Measurements from ENCODE around the gene RAB10. TPM values are rescaled to one million over a fixed set of nuclear protein-coding genes. Genes with fewer than 3 reads are reported as not detected.

Gene RAB10
- total RNA-seq (2014; rRNA removed; shearing (Covaris generic); ENCODE audit: low replicate concordance): 67.9 and 104 TPM in 2 replicates

DNA sequence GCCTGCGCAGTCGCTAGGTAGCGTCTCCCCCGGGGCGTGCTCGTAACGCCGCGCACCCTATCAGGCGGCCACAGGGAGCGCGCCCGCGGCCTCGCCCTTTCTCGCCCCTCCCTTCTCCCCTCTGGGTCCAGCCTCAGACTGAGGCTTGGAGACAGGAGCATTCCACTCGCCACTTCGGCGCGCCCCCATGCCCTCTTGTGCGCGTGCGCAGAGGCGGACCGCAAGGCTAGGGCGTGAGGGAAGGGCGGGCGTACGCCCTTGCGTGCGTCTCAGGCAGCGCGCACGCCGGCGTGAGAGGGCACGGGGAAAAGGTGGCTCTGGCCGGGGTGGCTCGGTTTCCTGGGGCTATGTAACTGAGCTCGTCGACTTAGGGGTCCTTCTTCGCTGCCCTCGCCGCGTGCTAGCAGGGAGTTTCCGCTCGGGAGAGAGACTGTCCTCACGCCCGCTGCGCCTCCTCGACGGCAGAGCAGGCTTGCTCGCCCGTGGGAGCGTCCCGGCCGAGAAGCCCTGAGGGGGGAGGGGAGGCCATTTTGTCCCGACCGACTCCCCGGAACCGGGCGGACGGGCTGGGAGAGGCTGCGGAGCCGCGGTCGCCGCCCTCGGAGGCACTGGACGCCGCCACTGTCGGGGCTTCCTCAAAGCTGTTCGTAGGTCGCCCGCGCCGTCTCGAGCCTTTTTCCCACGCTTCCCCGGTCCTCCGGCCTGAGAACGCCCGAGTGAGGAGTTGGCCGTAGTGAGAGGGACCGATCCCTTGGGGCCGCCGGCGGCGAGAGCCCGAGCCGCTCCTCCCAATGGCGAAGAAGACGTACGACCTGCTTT is at the start of gene RAB10:
Gene RAB10, plus strand, starts transcription at position 267 of the 819 bp plus-strand sequence. Its CDS starts 525 bp downstream, at position 792.
- H3K27me3 ChIP-seq (ENCODE audit: low read length): no peaks in the 10 kb centered on the region
- H3K4me1 ChIP-seq (ENCODE audit: low read length): peaks cover 33% of the 10 kb centered on the region
- peaks cover 7% of the 10 kb centered on the region; the same call in 1 of the 2 replicates for H3K36me3 ChIP-seq (ENCODE audit: insufficient read depth, low read length)
- H3K4me3 ChIP-seq (ENCODE audit: low read length): peak within 1 kb of the TSS; percentile 90
- peak within 1 kb of the TSS; percentile 98 for H3K4me2 ChIP-seq (ENCODE audit: low read depth, low read length, poor library complexity, severe bottlenecking)
- H3K9me2 ChIP-seq (replicated peaks; ENCODE audit: insufficient read depth, low read length): no peaks in the 10 kb centered on the region
- no peaks in the 10 kb centered on the region for H3K9me3 ChIP-seq (ENCODE audit: low read length)
- peak within 1 kb of the TSS; percentile 92 for H3K9ac ChIP-seq (ENCODE audit: low read length)
- H2AFZ ChIP-seq (ENCODE audit: low read length): peak within 1 kb of the TSS; percentile 97
- H3K79me2 ChIP-seq (ENCODE audit: low read length): peaks cover 51% of the 10 kb centered on the region
- H4K20me1 ChIP-seq (ENCODE audit: insufficient read depth, low read depth, low read length): peaks cover 32% of the 10 kb centered on the region
- DNase-seq: peak; percentile 100
- H3K27ac ChIP-seq (ENCODE audit: low read length): peak within 1 kb of the TSS; percentile 67

DNA sequence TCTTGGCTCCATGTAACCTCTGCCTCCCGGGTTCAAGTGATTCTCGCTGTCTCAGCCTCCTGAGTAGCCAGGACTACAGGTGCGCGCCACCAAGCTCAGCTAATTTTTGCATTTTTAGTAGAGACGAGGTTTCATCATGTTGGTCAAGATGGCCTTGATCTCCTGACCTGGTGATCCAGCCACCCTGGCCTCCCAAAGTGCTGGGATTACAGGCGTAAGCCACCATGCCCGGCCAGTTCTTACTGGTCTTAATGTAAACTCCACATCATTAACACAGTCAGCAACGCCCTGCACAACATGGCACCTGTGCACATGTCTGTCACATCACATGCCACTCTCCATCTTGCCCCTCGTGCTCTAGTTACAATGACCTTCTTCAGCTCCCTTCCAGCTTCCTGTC is 45.8 kb upstream of the RAB10 start:
- no peaks in the 10 kb centered on the region for H3K79me2 ChIP-seq (ENCODE audit: low read length)
- H3K9ac ChIP-seq (ENCODE audit: low read length): no peak overlapping the region
- H3K27me3 ChIP-seq (ENCODE audit: low read length): no peaks in the 10 kb centered on the region
- no peaks in the 10 kb centered on the region for H3K4me1 ChIP-seq (ENCODE audit: low read length)
- no peaks in the 10 kb centered on the region for H3K9me3 ChIP-seq (ENCODE audit: low read length)
- H3K27ac ChIP-seq (ENCODE audit: low read length): no peak overlapping the region
- H3K4me3 ChIP-seq (ENCODE audit: low read length): no peak overlapping the region
- H4K20me1 ChIP-seq (ENCODE audit: insufficient read depth, low read depth, low read length): no peaks in the 10 kb centered on the region
- no peak for DNase-seq
- no peak overlapping the region for H2AFZ ChIP-seq (ENCODE audit: low read length)
- H3K36me3 ChIP-seq (ENCODE audit: insufficient read depth, low read length): no peaks in the 10 kb centered on the region
- no peaks in the 10 kb centered on the region for H3K9me2 ChIP-seq (replicated peaks; ENCODE audit: insufficient read depth, low read length)
- no peak overlapping the region for H3K4me2 ChIP-seq (ENCODE audit: low read depth, low read length, poor library complexity, severe bottlenecking)

DNA sequence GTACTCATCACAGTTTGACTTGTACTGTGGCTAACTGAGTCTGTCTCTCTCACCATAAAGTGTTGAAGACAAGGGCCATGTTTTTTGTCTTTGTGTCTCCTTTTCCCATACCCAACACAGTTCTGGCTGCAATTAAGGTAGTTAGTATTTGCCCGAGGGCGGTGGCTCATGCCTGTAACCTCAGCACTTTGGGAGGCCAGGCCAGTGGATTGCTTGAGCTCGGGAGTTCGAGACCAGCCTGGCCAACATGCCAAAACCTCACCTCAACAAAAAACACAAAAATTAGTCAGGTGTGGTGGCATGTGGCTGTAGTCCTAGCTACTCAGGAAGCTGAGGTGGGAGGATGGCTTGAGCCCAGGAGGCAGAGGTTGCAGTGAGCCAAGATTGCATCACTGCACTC is 44.7 kb upstream of the RAB10 start:
- Histone ChIP-seq H3K4me2 (ENCODE audit: low read depth, low read length, poor library complexity, severe bottlenecking) (no peak overlapping the region), H3K79me2 (ENCODE audit: low read length) (no peaks in the 10 kb centered on the region), H3K4me3 (ENCODE audit: low read length) (no peak overlapping the region), H3K9me3 (ENCODE audit: low read length) (no peaks in the 10 kb centered on the region), H3K4me1 (ENCODE audit: low read length) (no peaks in the 10 kb centered on the region), H3K9me2 (replicated peaks; ENCODE audit: insufficient read depth, low read length) (no peaks in the 10 kb centered on the region), H2AFZ (ENCODE audit: low read length) (no peak overlapping the region), H3K9ac (ENCODE audit: low read length) (no peak overlapping the region), H3K27me3 (ENCODE audit: low read length) (no peaks in the 10 kb centered on the region), H4K20me1 (ENCODE audit: insufficient read depth, low read depth, low read length) (no peaks in the 10 kb centered on the region), H3K27ac (ENCODE audit: low read length) (no peak overlapping the region), H3K36me3 (ENCODE audit: insufficient read depth, low read length) (no peaks in the 10 kb centered on the region)
- DNase-seq: no peak

GRCh38 chr2:25991965-25992364 is 41.9 kb upstream of the RAB10 start:
- no peak overlapping the region for H3K9ac ChIP-seq (ENCODE audit: low read length)
- H3K36me3 ChIP-seq (ENCODE audit: insufficient read depth, low read length): no peaks in the 10 kb centered on the region
- H3K9me2 ChIP-seq (replicated peaks; ENCODE audit: insufficient read depth, low read length): no peaks in the 10 kb centered on the region
- H3K27me3 ChIP-seq (ENCODE audit: low read length): no peaks in the 10 kb centered on the region
- H2AFZ ChIP-seq (ENCODE audit: low read length): no peak overlapping the region
- H4K20me1 ChIP-seq (ENCODE audit: insufficient read depth, low read depth, low read length): no peaks in the 10 kb centered on the region
- H3K4me3 ChIP-seq (ENCODE audit: low read length): no peak overlapping the region
- H3K9me3 ChIP-seq (ENCODE audit: low read length): no peaks in the 10 kb centered on the region
- no peak overlapping the region for H3K27ac ChIP-seq (ENCODE audit: low read length)
- H3K4me2 ChIP-seq (ENCODE audit: low read depth, low read length, poor library complexity, severe bottlenecking): no peak overlapping the region
- no peak for DNase-seq
- no peaks in the 10 kb centered on the region for H3K4me1 ChIP-seq (ENCODE audit: low read length)
- no peaks in the 10 kb centered on the region for H3K79me2 ChIP-seq (ENCODE audit: low read length)

DNA sequence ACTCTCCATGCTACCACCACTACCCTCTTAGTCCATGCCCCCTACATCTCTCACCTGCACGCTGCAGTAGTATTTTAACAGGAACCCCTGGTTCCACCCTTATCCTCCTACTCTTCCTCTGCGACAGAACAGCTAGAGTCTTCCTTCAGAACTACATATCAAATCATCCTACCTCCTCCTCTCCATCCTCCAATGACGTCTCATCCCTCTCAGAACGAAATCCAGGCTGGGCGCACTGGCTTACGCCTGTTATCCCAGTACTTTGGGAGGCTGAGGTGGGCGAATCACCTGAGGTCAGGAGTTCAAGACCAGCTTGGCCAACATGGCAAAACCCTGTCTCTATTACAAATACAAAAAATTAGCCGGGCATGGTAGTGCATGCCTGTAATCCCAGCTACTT is 41.3 kb upstream of the RAB10 start:
- Histone ChIP-seq H3K27me3 (ENCODE audit: low read length) (no peaks in the 10 kb centered on the region), H3K9me2 (replicated peaks; ENCODE audit: insufficient read depth, low read length) (no peaks in the 10 kb centered on the region), H2AFZ (ENCODE audit: low read length) (no peak overlapping the region), H3K4me3 (ENCODE audit: low read length) (no peak overlapping the region), H3K9ac (ENCODE audit: low read length) (no peak overlapping the region), H3K9me3 (ENCODE audit: low read length) (no peaks in the 10 kb centered on the region), H3K79me2 (ENCODE audit: low read length) (no peaks in the 10 kb centered on the region), H3K27ac (ENCODE audit: low read length) (no peak overlapping the region), H3K36me3 (ENCODE audit: insufficient read depth, low read length) (no peaks in the 10 kb centered on the region), H4K20me1 (ENCODE audit: insufficient read depth, low read depth, low read length) (no peaks in the 10 kb centered on the region), H3K4me2 (ENCODE audit: low read depth, low read length, poor library complexity, severe bottlenecking) (no peak overlapping the region), H3K4me1 (ENCODE audit: low read length) (no peaks in the 10 kb centered on the region)
- DNase-seq: no peak

- H3K27me3 ChIP-seq (ENCODE audit: low read length): no peaks in the 10 kb centered on the region
- H3K9me2 ChIP-seq (replicated peaks; ENCODE audit: insufficient read depth, low read length): no peaks in the 10 kb centered on the region
- no peak overlapping the region for H3K4me2 ChIP-seq (ENCODE audit: low read depth, low read length, poor library complexity, severe bottlenecking)
- H3K9ac ChIP-seq (ENCODE audit: low read length): no peak overlapping the region
- no peaks in the 10 kb centered on the region for H3K9me3 ChIP-seq (ENCODE audit: low read length)
- no peak overlapping the region for H3K4me3 ChIP-seq (ENCODE audit: low read length)
- no peaks in the 10 kb centered on the region for H3K36me3 ChIP-seq (ENCODE audit: insufficient read depth, low read length)
- H3K27ac ChIP-seq (ENCODE audit: low read length): no peak overlapping the region
- no peak overlapping the region for H2AFZ ChIP-seq (ENCODE audit: low read length)
- H3K79me2 ChIP-seq (ENCODE audit: low read length): no peaks in the 10 kb centered on the region
- H3K4me1 ChIP-seq (ENCODE audit: low read length): no peaks in the 10 kb centered on the region
- no peak for DNase-seq
- no peaks in the 10 kb centered on the region for H4K20me1 ChIP-seq (ENCODE audit: insufficient read depth, low read depth, low read length)
Measured at GRCh38 chr2:25993049-25993448, 40.8 kb upstream of the RAB10 start.

- H4K20me1 ChIP-seq (ENCODE audit: insufficient read depth, low read depth, low read length): no peaks in the 10 kb centered on the region
- no peaks in the 10 kb centered on the region for H3K4me1 ChIP-seq (ENCODE audit: low read length)
- no peak overlapping the region for H2AFZ ChIP-seq (ENCODE audit: low read length)
- no peak overlapping the region for H3K27ac ChIP-seq (ENCODE audit: low read length)
- H3K27me3 ChIP-seq (ENCODE audit: low read length): no peaks in the 10 kb centered on the region
- no peak overlapping the region for H3K4me2 ChIP-seq (ENCODE audit: low read depth, low read length, poor library complexity, severe bottlenecking)
- H3K36me3 ChIP-seq (ENCODE audit: insufficient read depth, low read length): no peaks in the 10 kb centered on the region
- no peaks in the 10 kb centered on the region for H3K9me2 ChIP-seq (replicated peaks; ENCODE audit: insufficient read depth, low read length)
- H3K79me2 ChIP-seq (ENCODE audit: low read length): no peaks in the 10 kb centered on the region
- H3K4me3 ChIP-seq (ENCODE audit: low read length): no peak overlapping the region
- no peak overlapping the region for H3K9ac ChIP-seq (ENCODE audit: low read length)
- H3K9me3 ChIP-seq (ENCODE audit: low read length): no peaks in the 10 kb centered on the region
- DNase-seq: no peak
Measured at GRCh38 chr2:25994509-25994908, 39.4 kb upstream of the RAB10 start.

- H4K20me1 ChIP-seq (ENCODE audit: insufficient read depth, low read depth, low read length): no peaks in the 10 kb centered on the region
- no peaks in the 10 kb centered on the region for H3K9me3 ChIP-seq (ENCODE audit: low read length)
- H3K9ac ChIP-seq (ENCODE audit: low read length): no peak overlapping the region
- H3K4me3 ChIP-seq (ENCODE audit: low read length): no peak overlapping the region
- H3K79me2 ChIP-seq (ENCODE audit: low read length): no peaks in the 10 kb centered on the region
- H3K4me1 ChIP-seq (ENCODE audit: low read length): no peaks in the 10 kb centered on the region
- H3K9me2 ChIP-seq (replicated peaks; ENCODE audit: insufficient read depth, low read length): no peaks in the 10 kb centered on the region
- no peak for DNase-seq
- H3K4me2 ChIP-seq (ENCODE audit: low read depth, low read length, poor library complexity, severe bottlenecking): no peak overlapping the region
- H3K27ac ChIP-seq (ENCODE audit: low read length): no peak overlapping the region
- H2AFZ ChIP-seq (ENCODE audit: low read length): no peak overlapping the region
- H3K36me3 ChIP-seq (ENCODE audit: insufficient read depth, low read length): no peaks in the 10 kb centered on the region
- H3K27me3 ChIP-seq (ENCODE audit: low read length): no peaks in the 10 kb centered on the region
Measured at GRCh38 chr2:25996844-25997243, 37.0 kb upstream of the RAB10 start.
